PC-3 (cell line): Measurements from ENCODE around the gene WDR7. TPM values are rescaled to one million over a fixed set of nuclear protein-coding genes. Genes with fewer than 3 reads are reported as not detected.

Experiments
- ATAC-seq: fragments of 200-7000 bp; cut with Tn5 transposase; 2 replicates; pipeline ENCODE4 v1.9.1; 2020; ENCODE audit warnings: mild to moderate bottlenecking, moderate library complexity
- BruUV-seq: library from RNA; stranded (reverse); fragments of 400-500 nt; replicated peaks from 2 replicates; lab custom pipeline; 2021; lab: Mats Ljungman, UMichigan
- CTCF ChIA-PET: fragments of 300-600 bp; sonication (Branson Sonifier 250); formaldehyde crosslinking; loops from one replicate; lab custom pipeline; 2022; ENCODE audit warnings: antibody characterized with exemption; lab: Charles Lee
- POLR2A ChIA-PET: fragments of 300-600 bp; sonication (Branson Sonifier 250); formaldehyde crosslinking; loops from one replicate; lab custom pipeline; 2022; ENCODE audit warnings: antibody characterized with exemption; ENCODE audit not compliant: unreplicated experiment; lab: Charles Lee
- DNase-seq: peaks from one replicate; pipeline ENCODE4 v3.0.0-alpha.2; 2015
- H2AFZ ChIP-seq: fragments of 300-600 bp; sonication (generic); 2 replicates; pipeline ENCODE4 v1.6.0; 2016; ENCODE audit warnings: antibody characterized with exemption, low read length
- H3F3A ChIP-seq: fragments of 300-600 bp; sonication (generic); one replicate; pipeline ENCODE4 v1.6.0; 2017; ENCODE audit warnings: antibody characterized with exemption, low read length, control low read depth, mild to moderate bottlenecking; ENCODE audit not compliant: unreplicated experiment
- H3K27ac ChIP-seq: fragments of 300-600 bp; sonication (generic); 2 replicates; pipeline ENCODE4 v1.5.1; 2016; ENCODE audit warnings: mild to moderate bottlenecking, low read length
- H3K27me3 ChIP-seq: fragments of 300-600 bp; sonication (generic); 2 replicates; pipeline ENCODE4 v1.6.1; 2016; ENCODE audit warnings: low read length, mixed read lengths
- H3K36me3 ChIP-seq: fragments of 300-600 bp; sonication (generic); 2 replicates; pipeline ENCODE4 v1.6.1; 2016; ENCODE audit warnings: low read depth, mixed run types, low read length, mixed read lengths
- H3K4me1 ChIP-seq: fragments of 300-600 bp; sonication (generic); 2 replicates; pipeline ENCODE4 v1.5.1; 2016; ENCODE audit warnings: low read length; ENCODE audit not compliant: insufficient read depth
- H3K4me2 ChIP-seq: fragments of 300-600 bp; sonication (generic); 2 replicates; pipeline ENCODE4 v1.6.0; 2016; ENCODE audit warnings: low read length
- H3K4me3 ChIP-seq: fragments of 300-600 bp; sonication (generic); 2 replicates; pipeline ENCODE4 v1.5.1; 2016; ENCODE audit warnings: mild to moderate bottlenecking, low read length, mixed read lengths
- H3K79me2 ChIP-seq: fragments of 300-600 bp; sonication (generic); 2 replicates; pipeline ENCODE4 v1.6.1; 2017; ENCODE audit warnings: low read length, mixed read lengths
- H3K9ac ChIP-seq: fragments of 300-600 bp; sonication (generic); 2 replicates; pipeline ENCODE4 v1.6.0; 2016; ENCODE audit warnings: mild to moderate bottlenecking, low read length
- H3K9me2 ChIP-seq: fragments of 300-600 bp; sonication (generic); replicated peaks from 2 replicates; pipeline ENCODE4 v1.6.1; 2016; ENCODE audit warnings: mixed run types, low read length, mixed read lengths
- H3K9me3 ChIP-seq: fragments of 300-600 bp; sonication (generic); 2 replicates; pipeline ENCODE4 v1.6.1; 2016; ENCODE audit warnings: low read length, mixed read lengths
- H4K20me1 ChIP-seq: fragments of 300-600 bp; sonication (generic); 2 replicates; pipeline ENCODE4 v1.6.1; 2016; ENCODE audit warnings: low read length, mixed read lengths
- EZH2 ChIP-seq: fragments of 300-600 bp; sonication (generic); IDR thresholded peaks from one replicate; pipeline ENCODE4 v1.6.1; 2017; ENCODE audit warnings: antibody characterized with exemption, mild to moderate bottlenecking, low read length; ENCODE audit not compliant: unreplicated experiment
- EZH2phosphoT487 ChIP-seq: fragments of 300-600 bp; sonication (generic); IDR thresholded peaks from 2 replicates; pipeline ENCODE4 v1.6.1; 2018; ENCODE audit warnings: mild to moderate bottlenecking, antibody characterized with exemption, low read length, borderline replicate concordance
- intact Hi-C: fragments of 100-400 bp; cut with micrococcal nuclease; formaldehyde crosslinking; loops from 2 replicates; pipeline ENCODE4 v1.9.0; 2023
- total RNA-seq: library from RNA; depleted of rRNA; stranded (reverse); fragments of >200 nt; gene quantifications from 2 replicates; pipeline ENCODE4 v1.2.3, GENCODE V29; 2014
- TF ChIP-seq, protein P1 (sequence below): fragments of 300-600 bp; sonication (generic); conservative IDR thresholded peaks from 2 replicates; pipeline ENCODE4 v1.5.1; 2017; ENCODE audit warnings: antibody characterized with exemption, low read depth, mild to moderate bottlenecking, low read length

The WDR7 gene
- total RNA-seq, 1 experiment from 2014 or later, result 16.0 TPM

DNA sequence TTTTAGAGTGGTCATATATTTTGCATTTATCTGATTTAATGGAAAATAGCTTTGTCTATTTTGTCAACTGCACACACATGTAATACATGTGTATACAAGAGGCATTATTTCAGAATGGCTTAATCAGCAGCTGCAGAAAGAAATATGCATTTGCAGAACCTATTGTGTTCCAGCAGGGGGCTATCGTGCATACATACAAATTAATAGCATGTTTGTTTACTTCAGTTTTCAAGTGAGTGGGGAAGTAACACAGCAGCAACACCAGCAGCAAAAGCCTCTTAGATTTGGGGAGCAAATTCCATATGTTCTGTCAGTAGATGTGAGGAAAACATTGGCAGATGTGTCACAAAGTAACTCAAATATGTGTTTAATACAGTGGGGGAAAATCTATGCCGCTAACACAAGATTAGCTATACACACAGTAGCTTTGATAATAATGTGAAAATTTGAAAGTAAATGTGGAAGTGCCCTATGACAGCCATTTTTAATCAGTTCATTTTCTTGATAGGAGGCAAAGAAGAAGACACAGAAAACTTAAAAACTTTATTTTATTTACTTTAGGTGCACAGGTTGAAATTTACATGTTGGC lies 218.1 kb downstream of the WDR7 start:
- TF ChIP-seq, protein P1, sequence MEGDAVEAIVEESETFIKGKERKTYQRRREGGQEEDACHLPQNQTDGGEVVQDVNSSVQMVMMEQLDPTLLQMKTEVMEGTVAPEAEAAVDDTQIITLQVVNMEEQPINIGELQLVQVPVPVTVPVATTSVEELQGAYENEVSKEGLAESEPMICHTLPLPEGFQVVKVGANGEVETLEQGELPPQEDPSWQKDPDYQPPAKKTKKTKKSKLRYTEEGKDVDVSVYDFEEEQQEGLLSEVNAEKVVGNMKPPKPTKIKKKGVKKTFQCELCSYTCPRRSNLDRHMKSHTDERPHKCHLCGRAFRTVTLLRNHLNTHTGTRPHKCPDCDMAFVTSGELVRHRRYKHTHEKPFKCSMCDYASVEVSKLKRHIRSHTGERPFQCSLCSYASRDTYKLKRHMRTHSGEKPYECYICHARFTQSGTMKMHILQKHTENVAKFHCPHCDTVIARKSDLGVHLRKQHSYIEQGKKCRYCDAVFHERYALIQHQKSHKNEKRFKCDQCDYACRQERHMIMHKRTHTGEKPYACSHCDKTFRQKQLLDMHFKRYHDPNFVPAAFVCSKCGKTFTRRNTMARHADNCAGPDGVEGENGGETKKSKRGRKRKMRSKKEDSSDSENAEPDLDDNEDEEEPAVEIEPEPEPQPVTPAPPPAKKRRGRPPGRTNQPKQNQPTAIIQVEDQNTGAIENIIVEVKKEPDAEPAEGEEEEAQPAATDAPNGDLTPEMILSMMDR, result peak; percentile 85
- no peak for TF ChIP-seq EZH2
- no peak for TF ChIP-seq EZH2phosphoT487
- Histone ChIP-seq H3K36me3 (no peaks in the 10 kb centered on the region), H3F3A (no peaks in the 10 kb centered on the region), H2AFZ (no peak overlapping the region), H4K20me1 (no peaks in the 10 kb centered on the region), H3K4me2 (no peak overlapping the region), H3K4me1 (no peaks in the 10 kb centered on the region), H3K79me2 (no peaks in the 10 kb centered on the region), H3K4me3 (no peak overlapping the region), H3K27me3 (no peaks in the 10 kb centered on the region), H3K9me3 (no peaks in the 10 kb centered on the region), H3K9me2 (no peaks in the 10 kb centered on the region), H3K27ac (no peak overlapping the region), H3K9ac (no peak overlapping the region)
- ChIA-PET POLR2A (no interaction called here), CTCF (interaction anchor here (0.5 to 0.9 kb wide), 3 partner anchors 51 to 569 kb away, joined by 3 to 4 read pairs (median 4); no protein-coding TSS in a partner anchor)
- ATAC-seq (peak; percentile 72), DNase-seq (peak; percentile 68)
- intact Hi-C loops, result loop anchor here (1.0 to 10.0 kb wide), 5 partner anchors 21 to 568 kb away; no protein-coding TSS in a partner anchor
- BruUV-seq, result no TSS peak

DNA sequence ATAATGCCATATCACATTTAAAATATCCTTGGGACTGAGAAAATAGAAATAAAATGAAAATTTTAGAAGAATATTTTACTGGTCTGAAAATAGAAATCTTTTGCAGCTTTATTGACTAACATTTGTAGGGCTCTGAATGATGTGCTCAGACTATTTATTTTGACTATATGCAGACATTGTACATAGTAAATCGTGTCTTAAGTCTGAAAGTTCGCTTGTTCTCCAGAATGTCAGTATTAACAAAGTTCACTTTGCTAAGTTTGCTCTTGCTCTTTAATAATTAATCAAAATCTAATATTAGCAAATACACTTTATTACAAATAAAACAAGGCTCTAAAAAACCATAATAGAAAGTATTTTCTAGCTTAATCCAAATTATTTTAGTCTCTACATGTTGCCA lies 219.8 kb downstream of the WDR7 start:
- no peak overlapping the region for H3K4me3 ChIP-seq
- ATAC-seq (no peak), DNase-seq (no peak)
- TF ChIP-seq, protein P1, result no peak
- TF ChIP-seq EZH2phosphoT487, result no peak
- TF ChIP-seq EZH2, result no peak
- no peaks in the 10 kb centered on the region for H3K9me2 ChIP-seq
- BruUV-seq, result no TSS peak
- H4K20me1 ChIP-seq, result no peaks in the 10 kb centered on the region
- H3K36me3 ChIP-seq, result no peaks in the 10 kb centered on the region
- H3F3A ChIP-seq, result no peaks in the 10 kb centered on the region
- no peaks in the 10 kb centered on the region for H3K9me3 ChIP-seq
- intact Hi-C loops, result no loop called here
- no peaks in the 10 kb centered on the region for H3K4me1 ChIP-seq
- no peak overlapping the region for H3K27ac ChIP-seq
- CTCF ChIA-PET, result no interaction called here
- no peak overlapping the region for H3K4me2 ChIP-seq
- no peak overlapping the region for H2AFZ ChIP-seq
- H3K27me3 ChIP-seq, result no peaks in the 10 kb centered on the region
- no peaks in the 10 kb centered on the region for H3K79me2 ChIP-seq
- no peak overlapping the region for H3K9ac ChIP-seq
- POLR2A ChIA-PET, result no interaction called here

DNA sequence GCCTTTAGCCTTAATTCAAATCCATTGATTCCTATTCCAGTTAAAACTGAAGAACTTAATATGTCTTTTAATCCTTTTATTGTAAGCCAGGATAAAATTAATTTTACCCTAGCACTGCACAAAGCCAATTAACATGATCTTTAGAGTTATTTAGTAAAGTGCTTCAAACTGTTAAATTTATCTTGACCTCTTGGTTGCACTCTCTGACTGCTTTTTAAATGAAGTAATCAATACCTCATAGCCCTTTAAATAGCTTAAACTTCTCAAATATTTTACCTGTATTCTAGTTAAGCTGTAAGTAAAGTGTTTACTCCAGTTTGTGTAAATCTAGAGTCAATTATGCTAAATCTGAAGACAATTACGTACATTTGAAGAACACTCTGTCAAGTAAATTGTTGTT lies 221.0 kb downstream of the WDR7 start:
- Histone ChIP-seq H3K9me2 (no peaks in the 10 kb centered on the region), H3K9ac (no peak overlapping the region), H3K4me1 (no peaks in the 10 kb centered on the region), H2AFZ (no peak overlapping the region), H3K36me3 (no peaks in the 10 kb centered on the region), H3K9me3 (no peaks in the 10 kb centered on the region), H3K27ac (no peak overlapping the region), H3K79me2 (no peaks in the 10 kb centered on the region), H4K20me1 (no peaks in the 10 kb centered on the region), H3K4me3 (no peak overlapping the region), H3K4me2 (no peak overlapping the region), H3K27me3 (no peaks in the 10 kb centered on the region), H3F3A (no peaks in the 10 kb centered on the region)
- BruUV-seq, result no TSS peak
- no peak for ATAC-seq
- intact Hi-C loops, result no loop called here
- no peak for TF ChIP-seq EZH2
- no peak for TF ChIP-seq EZH2phosphoT487
- TF ChIP-seq, protein P1, result no peak
- ChIA-PET POLR2A (no interaction called here), CTCF (no interaction called here)
- DNase-seq, result no peak
